ENCODE results near the gene PLEKHJ1.
A peak's percentile ranks its signal among the peaks of the same experiment; 100 is the strongest.

Gene PLEKHJ1

DNA sequence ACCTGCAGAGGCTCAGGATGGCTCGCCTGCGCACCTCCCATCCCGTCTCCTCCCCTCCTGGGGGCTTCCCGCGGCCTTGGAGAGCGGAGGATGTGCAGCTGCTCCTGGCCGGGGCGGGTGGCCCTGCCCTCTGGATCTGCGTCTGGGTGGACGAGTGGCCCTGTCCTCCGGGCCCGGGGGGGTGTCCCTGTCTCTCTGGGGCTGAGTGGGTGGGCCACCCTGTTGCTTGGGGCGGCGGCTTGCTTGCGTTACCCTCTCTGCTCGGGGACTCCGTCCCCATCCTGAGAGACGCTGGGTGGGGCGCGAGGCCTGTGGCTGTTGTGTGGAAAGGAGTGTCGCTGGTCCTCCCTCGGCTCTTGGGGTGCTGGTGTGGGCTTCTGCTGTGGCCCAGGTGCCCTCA, 37.8 kb downstream of the PLEKHJ1 start:
- DNase-seq (ENCODE audit: low read depth in 3 of 3) = no peak

DNA sequence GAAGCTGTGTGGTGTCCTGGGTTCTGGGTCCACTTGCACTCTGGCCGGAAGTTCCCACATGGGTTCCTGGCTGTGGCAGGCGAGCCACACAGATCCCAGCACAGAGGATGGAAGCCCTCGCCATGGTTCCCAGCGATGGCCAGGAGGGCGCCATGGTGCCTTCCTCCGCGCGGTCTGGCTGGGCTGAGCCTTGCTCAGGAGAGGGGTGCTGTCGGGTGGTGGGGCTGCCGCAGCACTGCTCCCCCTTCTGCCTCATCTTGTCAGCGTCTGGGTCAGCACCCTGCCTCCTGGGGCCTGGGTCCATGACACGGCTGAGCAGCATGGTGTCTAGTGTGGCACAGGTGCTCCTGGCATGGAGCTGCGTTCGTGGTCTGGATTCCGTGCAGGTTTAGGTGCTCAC, 38.9 kb downstream of the PLEKHJ1 start:
- no peak for DNase-seq (ENCODE audit: low read depth in 3 of 3)

DNA sequence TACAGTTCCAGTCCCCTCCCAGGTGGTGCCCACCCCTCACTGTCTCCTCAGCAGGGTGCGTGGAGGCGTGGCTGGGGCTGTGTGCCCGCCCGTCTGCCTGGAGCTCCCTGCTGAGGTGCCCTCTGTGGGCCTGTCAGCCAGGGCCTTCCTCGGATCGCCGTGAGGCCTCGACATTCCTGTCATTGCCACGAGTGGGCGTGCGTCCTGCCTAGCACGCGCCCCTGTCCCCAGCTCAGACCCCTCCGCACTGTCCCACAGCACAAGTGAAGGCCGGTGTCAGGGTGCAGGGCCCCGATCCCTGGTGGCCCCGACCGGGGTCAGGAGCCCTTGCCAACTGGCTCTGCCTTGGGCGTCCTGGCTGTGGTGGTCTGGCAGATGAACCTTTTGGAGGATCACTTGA, 40.2 kb downstream of the PLEKHJ1 start:
- DNase-seq (ENCODE audit: low read depth in 3 of 3) = no peak

DNA sequence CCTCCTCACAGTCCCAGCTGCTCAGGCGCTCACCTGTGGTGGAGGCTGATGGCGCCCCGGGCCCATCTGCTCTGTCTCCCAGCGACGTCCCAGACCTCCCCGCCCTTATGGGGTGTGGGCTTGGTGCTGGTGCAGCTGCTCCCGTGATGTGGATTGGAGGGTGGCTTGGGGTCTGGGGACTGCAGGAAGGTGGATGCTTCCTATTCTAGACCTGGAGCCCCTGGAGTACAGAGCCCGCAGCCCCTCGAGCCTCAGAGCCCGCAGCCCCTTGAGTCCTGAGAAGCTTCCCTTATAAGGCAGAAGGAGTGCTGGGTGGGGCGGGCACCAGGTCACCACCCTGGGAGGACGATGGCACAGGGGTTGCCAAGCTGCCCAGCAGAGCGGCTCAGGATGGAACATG, 40.8 kb downstream of the PLEKHJ1 start:
- no peak for DNase-seq (ENCODE audit: low read depth in 3 of 3)

DNA sequence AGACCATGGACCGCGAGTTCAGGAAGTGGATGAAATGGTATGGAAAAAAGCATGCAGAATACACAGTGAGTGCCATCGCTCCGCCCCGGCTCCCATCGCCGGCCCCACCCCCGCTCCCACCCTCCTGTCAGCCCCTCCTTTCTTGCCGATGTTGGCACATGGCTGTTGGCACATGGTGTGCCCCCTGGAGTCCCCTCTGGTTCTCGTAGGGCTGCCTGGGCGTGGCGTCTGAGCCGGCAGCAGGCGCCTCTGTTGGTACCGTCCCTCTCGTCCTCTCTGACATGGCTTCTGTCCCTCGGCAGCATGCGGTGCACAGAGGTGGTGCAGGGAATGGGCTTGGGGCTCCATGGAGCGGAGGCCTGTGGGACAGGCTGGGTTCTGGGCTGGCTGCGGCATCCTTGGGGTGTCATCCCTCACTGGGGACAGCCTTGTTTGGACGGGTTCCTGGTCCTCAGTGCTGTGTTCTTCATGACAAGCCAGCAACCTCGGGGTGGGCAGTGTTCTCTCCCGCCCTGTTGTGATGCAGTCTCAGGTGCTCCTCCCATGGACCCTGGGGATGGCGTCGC, 41.5 kb downstream of the PLEKHJ1 start:
- no peak for DNase-seq (ENCODE audit: low read depth in 3 of 3)

DNA sequence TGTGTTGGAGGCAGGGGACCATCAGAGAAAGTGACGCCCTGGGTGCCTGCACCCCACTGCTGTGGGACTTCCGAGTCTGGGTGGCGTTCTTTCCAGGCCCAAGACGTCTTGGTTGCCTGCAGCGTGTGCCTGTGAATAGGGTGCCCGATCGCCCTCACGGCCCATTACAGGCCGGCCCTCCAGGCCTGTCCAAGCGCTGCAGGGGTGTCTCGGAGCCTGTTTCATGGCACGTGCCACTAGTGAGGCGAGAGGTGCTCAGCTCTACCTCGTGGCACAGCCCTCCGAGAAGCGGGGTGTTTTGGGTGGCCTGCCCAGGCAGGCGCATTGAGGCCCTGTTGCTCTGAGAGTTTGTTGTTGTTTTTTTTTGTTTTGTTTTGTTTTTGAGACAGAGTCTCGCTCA, 42.3 kb downstream of the PLEKHJ1 start:
- no peak for DNase-seq (ENCODE audit: low read depth in 3 of 3)

DNA sequence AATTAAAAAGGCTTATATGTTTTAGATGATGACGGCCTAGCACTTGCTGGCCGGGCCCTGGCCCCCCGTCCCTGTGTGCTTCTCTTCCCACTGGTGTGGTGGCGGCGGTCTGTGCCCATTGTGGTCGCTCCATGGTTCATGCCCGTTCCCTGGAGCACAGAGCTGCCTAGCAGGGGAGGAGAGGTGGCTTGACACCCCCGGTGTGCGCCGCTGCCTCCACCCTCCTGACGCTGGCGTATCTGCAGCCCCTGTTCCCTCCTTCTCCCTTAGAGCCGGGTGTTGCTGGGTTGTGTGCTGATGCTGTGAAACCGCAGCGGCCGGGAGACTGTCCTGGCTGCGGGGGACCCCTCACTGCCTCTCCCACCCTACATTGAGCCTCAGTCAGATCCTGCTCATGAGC, 43.3 kb downstream of the PLEKHJ1 start:
- no peak for DNase-seq (ENCODE audit: low read depth in 3 of 3)

DNA sequence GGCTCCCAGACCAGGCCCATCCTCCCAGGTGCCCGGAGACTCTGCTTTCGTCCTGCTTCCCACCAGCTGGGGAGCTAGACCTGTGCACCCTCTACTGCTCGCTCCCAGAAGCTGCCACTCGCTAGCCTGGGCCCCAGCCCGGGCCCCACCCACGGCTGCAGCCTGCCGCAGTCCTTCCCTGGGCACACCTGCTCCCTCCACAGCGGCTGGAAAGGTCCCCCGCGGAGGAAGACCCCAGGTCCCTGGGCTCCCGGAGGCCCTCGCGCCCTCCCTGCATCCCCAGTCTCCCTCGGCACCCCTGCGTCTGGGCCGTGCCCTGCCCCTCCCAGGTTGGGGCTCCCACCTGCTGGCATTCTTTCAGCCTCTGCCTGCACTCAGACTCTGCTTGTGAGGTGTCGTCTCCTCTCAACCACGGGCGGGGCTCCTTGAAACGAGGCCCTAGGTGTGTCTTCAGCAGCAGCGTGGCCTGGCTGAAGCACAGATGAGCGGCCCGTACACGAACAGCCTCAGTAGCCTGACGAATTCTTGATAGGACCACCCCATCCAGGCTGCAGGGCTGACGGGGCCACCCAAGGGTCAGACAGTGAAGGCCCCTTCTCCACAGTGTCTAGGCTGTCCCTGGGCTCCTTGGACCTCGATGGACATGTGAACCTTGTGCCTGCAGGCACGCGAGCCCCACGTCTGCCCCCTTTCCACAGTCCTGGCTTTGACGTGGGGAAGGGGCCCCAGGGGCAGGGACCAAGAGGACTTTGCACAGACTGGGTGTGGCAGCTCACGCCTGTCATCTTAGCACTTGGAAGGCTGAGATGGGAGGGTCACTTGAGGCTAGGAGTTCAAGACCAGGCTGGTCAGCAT, 44.4 kb downstream of the PLEKHJ1 start:
- no peak for DNase-seq (ENCODE audit: low read depth in 3 of 3)

DNA sequence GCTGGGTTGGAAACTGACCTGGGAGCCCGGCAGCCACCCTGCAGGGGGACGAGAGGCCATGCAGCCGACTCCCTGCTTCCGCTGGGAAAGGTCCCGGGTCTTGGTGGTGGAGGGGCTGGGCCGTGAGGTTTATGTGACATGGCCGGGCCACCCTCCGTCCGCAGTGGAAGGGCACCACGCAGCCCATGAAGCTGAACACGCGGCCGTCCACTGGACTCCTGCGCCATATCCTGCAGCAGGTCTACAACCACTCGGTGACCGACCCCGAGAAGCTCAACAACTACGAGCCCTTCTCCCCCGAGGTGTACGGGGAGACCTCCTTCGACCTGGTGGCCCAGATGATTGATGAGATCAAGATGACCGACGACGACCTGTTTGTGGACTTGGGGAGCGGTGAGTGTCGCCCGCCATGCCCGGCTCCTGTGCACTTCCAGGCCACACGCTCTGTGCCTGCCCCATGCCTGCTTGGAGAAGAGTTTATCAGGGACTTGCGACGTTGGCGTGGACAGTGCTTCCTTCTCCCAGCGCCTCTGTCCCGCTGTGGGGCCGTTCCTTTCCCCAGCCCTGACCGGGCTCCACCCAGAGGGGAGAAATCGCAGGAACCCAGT, 45.2 kb downstream of the PLEKHJ1 start:
- no peak for DNase-seq (ENCODE audit: low read depth in 3 of 3)

DNA sequence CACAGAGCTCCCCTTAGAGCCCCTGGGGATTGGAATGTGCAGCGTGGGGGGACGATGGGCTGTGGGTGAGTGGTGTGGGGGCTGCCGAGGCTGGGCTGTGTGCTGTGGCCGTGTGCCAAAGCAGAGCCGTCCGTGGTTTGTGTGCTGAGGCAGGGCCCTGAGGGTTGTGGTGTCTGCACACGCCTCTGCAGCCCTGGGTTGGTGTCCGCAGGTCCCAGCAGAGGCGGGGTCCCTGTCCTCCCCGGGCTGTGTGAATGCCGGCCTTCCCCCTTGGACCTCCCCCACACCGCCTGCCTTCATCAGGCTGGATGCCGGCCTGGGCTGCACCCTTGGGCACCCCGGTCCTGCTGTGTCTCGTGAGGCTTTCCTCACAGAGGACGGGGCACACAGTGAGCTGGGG, 46.2 kb downstream of the PLEKHJ1 start:
- no peak for DNase-seq (ENCODE audit: low read depth in 3 of 3)

DNA sequence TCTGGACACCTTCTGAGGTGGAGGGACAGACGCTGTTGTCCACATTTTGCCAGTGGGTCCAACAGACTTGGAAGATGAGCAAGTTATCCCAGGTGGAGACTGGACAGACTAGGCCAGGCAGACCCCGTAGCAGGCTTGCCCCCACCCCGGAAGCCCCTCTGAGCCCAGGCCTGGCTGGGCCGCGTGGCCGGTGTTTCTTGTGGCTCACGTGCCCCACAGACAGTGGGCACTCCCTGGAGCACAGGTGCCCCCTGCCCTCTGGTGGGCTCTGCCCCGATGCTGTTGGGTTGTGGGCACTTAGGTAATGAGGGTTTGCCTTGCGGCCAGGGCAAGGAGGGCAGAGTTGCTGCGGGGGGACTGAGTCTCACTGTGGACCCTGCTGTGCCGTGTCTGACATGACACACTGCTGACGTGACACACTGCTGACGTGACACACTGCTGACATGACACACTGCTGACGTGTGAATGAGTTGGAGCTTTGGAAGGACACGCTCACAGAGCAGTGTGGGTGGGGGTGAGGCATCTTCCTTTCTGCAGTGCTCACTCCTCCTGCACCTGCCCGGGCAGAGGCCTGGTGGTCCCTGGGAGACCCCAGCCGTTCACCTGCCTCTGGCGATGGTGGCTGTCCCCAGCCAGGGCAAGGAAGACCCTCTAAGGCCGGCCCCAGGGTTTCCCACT, 47.3 kb downstream of the PLEKHJ1 start:
- DNase-seq (ENCODE audit: low read depth in 3 of 3) = peak in 1 of 3 experiments; percentile 31

DNA sequence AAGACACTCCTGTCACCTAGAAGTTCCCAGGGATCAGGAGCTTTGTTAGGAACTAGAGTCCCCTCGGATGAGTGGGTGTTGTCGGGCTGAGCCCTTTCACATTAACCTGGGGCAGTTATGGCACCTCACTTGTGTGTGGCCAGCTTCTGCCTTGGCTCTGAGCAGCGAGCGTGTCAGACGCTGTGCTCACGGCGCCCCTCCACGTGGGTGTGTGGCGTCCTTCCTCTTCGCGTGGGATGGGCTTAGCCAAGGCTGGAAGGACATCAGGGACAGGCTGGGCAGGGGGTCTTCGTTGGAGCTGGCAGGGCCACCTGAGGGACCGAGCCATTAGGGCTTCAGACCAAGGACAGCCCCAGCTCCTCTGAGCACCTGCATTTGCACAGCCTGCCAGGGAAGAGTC, 49.0 kb downstream of the PLEKHJ1 start:
- DNase-seq (ENCODE audit: low read depth in 3 of 3) = no peak

DNA sequence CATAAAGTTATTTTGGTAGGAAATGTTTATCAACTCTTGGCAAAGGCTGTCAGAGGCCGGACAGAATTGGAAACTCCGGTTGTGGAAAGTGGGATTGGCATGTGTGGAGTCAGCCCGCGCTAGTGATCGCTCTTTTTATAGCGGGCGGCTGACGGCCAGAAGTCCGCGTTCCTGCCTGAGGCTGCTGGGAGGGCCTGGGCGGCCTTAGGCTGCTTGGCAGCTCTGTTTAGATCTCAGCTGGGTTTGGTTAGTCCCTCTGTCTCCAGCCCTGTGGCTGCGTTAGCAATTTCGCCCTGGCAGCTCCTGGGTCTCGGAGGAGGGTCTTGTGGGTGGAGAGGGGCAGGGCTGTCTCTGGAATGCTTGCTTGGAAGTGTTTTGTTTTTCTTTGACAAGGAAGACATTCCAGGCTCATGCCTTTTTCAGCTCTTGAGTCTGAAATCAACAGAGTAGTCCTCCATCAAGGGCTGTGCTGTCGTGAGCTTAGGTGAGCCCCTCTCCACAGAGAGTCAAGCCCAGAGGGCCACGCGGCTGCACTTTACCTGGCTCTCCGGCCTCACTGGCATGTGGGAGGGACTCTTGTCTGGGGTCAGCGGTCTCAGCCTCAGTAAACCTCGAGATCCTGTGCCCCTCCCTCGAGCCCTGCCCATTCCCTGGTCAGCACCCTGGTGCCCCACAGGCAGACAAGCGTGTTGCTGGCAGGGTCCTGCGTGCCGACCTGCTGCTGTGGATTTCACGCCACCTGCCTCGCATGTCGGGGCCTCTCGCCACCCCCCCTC, 49.9 kb downstream of the PLEKHJ1 start:
- DNase-seq (ENCODE audit: low read depth in 3 of 3) = no peak

DNA sequence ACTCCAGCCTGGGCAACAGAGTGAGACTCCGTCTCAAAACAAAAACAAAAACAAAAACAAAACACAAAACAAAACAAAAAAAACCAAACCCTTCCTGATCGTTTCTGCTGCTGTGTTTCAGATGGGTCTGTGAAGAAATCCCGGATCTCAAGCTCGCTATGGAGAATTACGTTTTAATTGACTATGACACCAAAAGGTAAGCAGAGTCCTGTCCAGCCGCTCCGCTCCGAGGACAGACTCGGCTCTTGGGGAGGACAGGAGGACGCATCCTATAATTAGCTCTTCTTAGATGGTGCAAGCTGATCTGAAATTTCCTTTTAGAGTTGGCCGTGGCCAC, 50.4 kb downstream of the PLEKHJ1 start:
- no peak for DNase-seq (ENCODE audit: low read depth in 3 of 3)

DNA sequence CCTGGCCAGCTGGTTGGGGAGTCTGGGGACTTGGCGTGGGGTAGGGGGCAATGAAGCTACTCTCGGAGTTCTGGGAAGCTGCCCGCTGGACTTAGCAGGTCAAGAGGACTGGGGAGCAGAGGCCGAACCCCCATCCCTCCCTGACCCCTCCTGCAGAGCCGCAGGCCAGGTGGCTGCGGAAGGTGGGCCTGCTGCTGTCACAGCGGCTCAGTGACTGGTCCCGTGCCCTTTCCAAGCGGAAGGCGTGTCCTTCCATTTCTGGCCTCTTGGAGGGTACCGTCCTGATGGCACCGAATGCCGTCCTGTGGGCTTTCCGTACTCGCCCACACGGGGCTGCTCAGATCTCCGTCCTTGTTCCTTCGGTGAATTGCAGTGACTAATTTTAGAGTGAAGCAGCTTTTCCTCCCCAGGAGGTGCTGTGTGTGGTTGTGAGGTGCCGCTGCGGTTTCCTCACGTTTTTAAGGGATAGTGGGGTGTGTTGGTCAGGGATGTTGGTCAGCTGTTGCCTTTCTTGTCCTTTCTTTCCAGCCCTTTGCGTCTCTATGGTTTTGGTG, 51.6 kb downstream of the PLEKHJ1 start:
- DNase-seq (ENCODE audit: low read depth in 3 of 3) = no peak

Measured in stimulated activated CD4-positive, alpha-beta T cell treated with anti-CD3 and anti-CD28 coated beads, TNF-alpha, amount 100 ng/mL, for 24 hours (primary cell).